BLaER1 treated with 17β-estradiol and CSF1 and Interleukin-3, amounts not matched to agents 10 nM and 100 nM (cell line): ENCODE results near the gene WDFY1.
"Not testable (repeated sequence)": the region's sequence is repeated elsewhere in the genome, so short reads cannot be mapped to it uniquely, and the experiment has no call there.

Experiments
- H3K27ac ChIP-seq, 11 experiments: shearing (Covaris generic); formaldehyde crosslinking; 2 replicates each; pipeline ENCODE4 v1.8.1; 2022
- H3K27me3 ChIP-seq, 11 experiments: shearing (Covaris generic); formaldehyde crosslinking; 2 replicates each; pipeline ENCODE4 v1.8.1; 2022
- H3K36me3 ChIP-seq, 11 experiments: shearing (Covaris generic); formaldehyde crosslinking; 2 replicates each; pipeline ENCODE4 v1.8.1; 2022
- H3K4me1 ChIP-seq, 10 experiments: shearing (Covaris generic); formaldehyde crosslinking; 2 replicates each; pipeline ENCODE4 v1.8.1; 2022
- H3K4me2 ChIP-seq, 11 experiments: shearing (Covaris generic); formaldehyde crosslinking; 2 replicates each; pipeline ENCODE4 v1.8.1; 2022
- H3K4me3 ChIP-seq, 10 experiments: shearing (Covaris generic); formaldehyde crosslinking; 2 replicates each; pipeline ENCODE4 v1.8.1; 2022
- H3K9ac ChIP-seq, 11 experiments: shearing (Covaris generic); formaldehyde crosslinking; 2 replicates each; pipeline ENCODE4 v1.8.1; 2022
- H3K9me3 ChIP-seq, 11 experiments: shearing (Covaris generic); formaldehyde crosslinking; replicated peaks in 1 of 11; 2 replicates each; pipeline ENCODE4 v1.8.1; 2022
- H4K20me1 ChIP-seq, 11 experiments: shearing (Covaris generic); formaldehyde crosslinking; 2 replicates each; pipeline ENCODE4 v1.8.1; 2022
- Cebpa-rat ChIP-seq, 11 experiments: shearing (Covaris generic); IDR thresholded peaks; 2 replicates each; pipeline ENCODE4 v1.8.1; 2022

The WDFY1 gene

DNA sequence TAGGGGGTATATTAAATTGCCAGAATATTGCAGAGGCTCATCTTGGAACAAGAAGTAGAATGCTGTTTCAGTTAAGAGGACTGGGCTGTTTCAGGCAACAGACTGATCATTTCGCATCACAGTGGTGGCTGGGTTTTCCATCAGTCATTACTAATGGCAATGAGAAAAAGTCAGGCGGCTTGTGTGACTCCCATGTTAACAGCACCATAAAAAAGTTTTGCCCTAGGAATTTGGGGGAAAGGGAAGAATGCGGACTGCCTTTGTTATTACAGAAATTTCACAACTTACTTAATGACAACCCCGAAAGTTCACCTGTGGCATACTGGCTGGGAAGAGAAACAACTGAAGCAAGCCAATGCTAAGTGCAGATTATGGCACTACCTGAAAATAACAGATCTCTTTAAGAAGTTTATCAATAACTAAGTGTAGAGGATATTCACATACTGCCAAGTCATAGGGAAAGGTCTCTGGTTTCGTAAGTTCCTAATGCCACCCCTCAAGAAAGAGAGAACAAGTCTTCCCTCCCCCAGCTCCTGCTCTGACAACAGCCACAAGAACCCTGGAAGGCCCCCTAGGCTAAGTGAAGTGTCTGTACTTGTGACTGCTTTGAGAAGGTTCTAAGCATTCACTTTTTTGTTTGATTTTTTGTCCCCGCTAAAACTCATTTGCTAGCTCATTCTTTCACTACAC, 67.3 kb downstream of the WDFY1 start:
- 0 out of 22 replicates have a peak, but pooled peaks cover 0 to 4% (median 0%) of the 10 kb centered on the region in 11 experiments for H3K9me3 ChIP-seq
- H3K9ac ChIP-seq: no peak overlapping the region
- no peak overlapping the region for H3K27ac ChIP-seq
- H3K36me3 ChIP-seq: peaks cover 76 to 100% (median 85%) of the 10 kb centered on the region in 11 experiments
- H3K4me3 ChIP-seq: no peak overlapping the region
- no peak overlapping the region for H3K4me2 ChIP-seq
- no peak for TF ChIP-seq Cebpa-rat (IDR thresholded peaks at IDR 0.05)
- H3K27me3 ChIP-seq: no peaks in the 10 kb centered on the region
- H3K4me1 ChIP-seq: no peaks in the 10 kb centered on the region
- H4K20me1 ChIP-seq: peaks cover 0 to 31% (median 0%) of the 10 kb centered on the region in 11 experiments; a peak in 1 of 22 replicates

GRCh38 chr2:223873672-223874071, 71.5 kb downstream of the WDFY1 start:
- Histone ChIP-seq H3K4me2 (no peak overlapping the region), H3K9me3 (0 out of 22 replicates have a peak, but pooled peaks cover 0 to 4% (median 0%) of the 10 kb centered on the region in 11 experiments), H3K4me3 (no peak overlapping the region), H3K9ac (no peak overlapping the region), H3K27me3 (no peaks in the 10 kb centered on the region), H3K36me3 (peaks cover 42 to 97% (median 54%) of the 10 kb centered on the region in 11 experiments), H3K4me1 (peaks cover 0 to 17% (median 9%) of the 10 kb centered on the region in 10 experiments; a peak in 13 of 20 replicates), H4K20me1 (peaks cover 0 to 19% (median 0%) of the 10 kb centered on the region in 11 experiments; a peak in 1 of 22 replicates), H3K27ac (no peak overlapping the region)
- TF ChIP-seq Cebpa-rat (IDR thresholded peaks at IDR 0.05): no peak

DNA sequence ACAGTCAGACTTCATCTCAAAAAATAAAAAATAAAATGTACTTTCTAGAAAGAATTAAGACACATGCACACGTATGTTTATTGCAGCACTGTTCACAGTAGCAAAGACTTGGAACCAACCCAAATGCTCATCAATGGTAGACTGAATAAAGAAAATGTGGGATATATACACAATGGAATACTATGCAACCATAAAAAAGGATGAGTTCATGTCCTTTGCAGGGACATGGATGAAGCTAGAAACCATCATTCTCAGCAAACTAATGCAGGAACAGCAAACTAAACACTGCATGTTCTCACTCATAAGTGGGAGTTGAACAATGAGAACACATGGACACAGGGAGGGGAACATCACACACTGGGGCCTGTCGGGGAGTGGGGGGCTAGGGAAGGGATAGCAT, 72.4 kb downstream of the WDFY1 start:
- not testable (repeated sequence) for H3K27ac ChIP-seq, H3K9ac ChIP-seq, H3K27me3 ChIP-seq, H3K9me3 ChIP-seq, H3K4me3 ChIP-seq, H3K4me2 ChIP-seq
- Histone ChIP-seq H4K20me1 (peaks cover 0 to 19% (median 0%) of the 10 kb centered on the region in 11 experiments; a peak in 1 of 22 replicates), H3K36me3 (peaks cover 33 to 90% (median 45%) of the 10 kb centered on the region in 11 experiments), H3K4me1 (peaks cover 4 to 17% (median 9%) of the 10 kb centered on the region in 10 experiments; a peak in 15 of 20 replicates)

GRCh38 chr2:223871661-223872060, 73.5 kb downstream of the WDFY1 start:
- not testable (repeated sequence) for H3K27me3 ChIP-seq, H3K4me3 ChIP-seq, H3K9me3 ChIP-seq
- 0 out of 22 replicates have a peak overlapping the region, but pooled peaks of 1 of the 11 experiments have one; percentile 31 for H3K9ac ChIP-seq
- H4K20me1 ChIP-seq: peaks cover 0 to 15% (median 0%) of the 10 kb centered on the region in 11 experiments; a peak in 1 of 22 replicates
- H3K4me1 ChIP-seq: peaks cover 5 to 17% (median 10%) of the 10 kb centered on the region in 10 experiments; a peak in 17 of 20 replicates
- peak overlapping the region in 8 of 11 experiments; percentile 9 to 66 (median 34); a peak in 14 of 22 replicates for H3K4me2 ChIP-seq
- H3K36me3 ChIP-seq: peaks cover 22 to 82% (median 35%) of the 10 kb centered on the region in 11 experiments
- H3K27ac ChIP-seq: peak overlapping the region in 8 of 11 experiments; percentile 4 to 63 (median 35); a peak in 9 of 22 replicates

- Histone ChIP-seq H3K27ac (peak overlapping the region in 8 of 11 experiments; percentile 4 to 63 (median 35); a peak in 11 of 22 replicates), H3K9ac (0 out of 22 replicates have a peak overlapping the region, but pooled peaks of 1 of the 11 experiments have one; percentile 31), H3K4me3 (no peak overlapping the region), H4K20me1 (peaks cover 0 to 10% (median 0%) of the 10 kb centered on the region in 11 experiments; a peak in 1 of 22 replicates), H3K36me3 (peaks cover 20 to 76% (median 33%) of the 10 kb centered on the region in 11 experiments), H3K4me2 (peak overlapping the region in 8 of 11 experiments; percentile 9 to 66 (median 34); a peak in 14 of 22 replicates), H3K4me1 (peaks cover 11 to 24% (median 16%) of the 10 kb centered on the region in 10 experiments), H3K27me3 (no peaks in the 10 kb centered on the region), H3K9me3 (0 out of 22 replicates have a peak, but pooled peaks cover 0 to 4% (median 0%) of the 10 kb centered on the region in 11 experiments)
- peak in 1 of 11 experiments; percentile 7; a peak in 2 of 22 replicates for TF ChIP-seq Cebpa-rat (IDR thresholded peaks at IDR 0.05)
Measured at GRCh38 chr2:223870840-223871611, 74.1 kb downstream of the WDFY1 start.

GRCh38 chr2:223868005-223868404, 77.1 kb downstream of the WDFY1 start:
- Histone ChIP-seq H3K27me3 (no peaks in the 10 kb centered on the region), H3K4me1 (peaks cover 27 to 39% (median 30%) of the 10 kb centered on the region in 10 experiments), H3K27ac (no peak overlapping the region), H3K4me2 (0 out of 22 replicates have a peak overlapping the region, but pooled peaks of 1 of the 11 experiments have one; percentile 36), H3K36me3 (peaks cover 2 to 58% (median 17%) of the 10 kb centered on the region in 11 experiments; a peak in 16 of 22 replicates), H3K9me3 (no peaks in the 10 kb centered on the region), H3K9ac (no peak overlapping the region), H3K4me3 (no peak overlapping the region), H4K20me1 (no peaks in the 10 kb centered on the region)
- no peak for TF ChIP-seq Cebpa-rat (IDR thresholded peaks at IDR 0.05)

GRCh38 chr2:223865907-223866508, 79.1 kb downstream of the WDFY1 start:
- H3K4me3 ChIP-seq: no peak overlapping the region
- H4K20me1 ChIP-seq: no peaks in the 10 kb centered on the region
- H3K9ac ChIP-seq: no peak overlapping the region
- H3K4me1 ChIP-seq: peaks cover 21 to 30% (median 26%) of the 10 kb centered on the region in 10 experiments
- H3K27me3 ChIP-seq: no peaks in the 10 kb centered on the region
- H3K36me3 ChIP-seq: peaks cover 0 to 38% (median 8%) of the 10 kb centered on the region in 11 experiments; a peak in 14 of 22 replicates
- 0 out of 22 replicates have a peak overlapping the region, but pooled peaks of 1 of the 11 experiments have one; percentile 10 for H3K27ac ChIP-seq
- no peak for TF ChIP-seq Cebpa-rat (IDR thresholded peaks at IDR 0.05)
- H3K4me2 ChIP-seq: peak overlapping the region; percentile 26 to 55 (median 38); a peak in 19 of 22 replicates
- no peaks in the 10 kb centered on the region for H3K9me3 ChIP-seq

- H3K9ac ChIP-seq: no peak overlapping the region
- 0 out of 22 replicates have a peak overlapping the region, but pooled peaks of 1 of the 11 experiments have one; percentile 10 for H3K27ac ChIP-seq
- no peaks in the 10 kb centered on the region for H3K27me3 ChIP-seq
- no peaks in the 10 kb centered on the region for H4K20me1 ChIP-seq
- H3K4me3 ChIP-seq: no peak overlapping the region
- H3K4me1 ChIP-seq: peaks cover 16 to 29% (median 23%) of the 10 kb centered on the region in 10 experiments
- no peaks in the 10 kb centered on the region for H3K9me3 ChIP-seq
- no peak for TF ChIP-seq Cebpa-rat (IDR thresholded peaks at IDR 0.05)
- peaks cover 0 to 29% (median 2%) of the 10 kb centered on the region in 11 experiments; a peak in 12 of 22 replicates for H3K36me3 ChIP-seq
- H3K4me2 ChIP-seq: peak overlapping the region; percentile 26 to 55 (median 38); a peak in 21 of 22 replicates
Measured at GRCh38 chr2:223865124-223865523, 80.0 kb downstream of the WDFY1 start.
